Neural cell (in vitro differentiated cells): Measurements from ENCODE around the gene HIBCH. TPM values are rescaled to one million over a fixed set of nuclear protein-coding genes. Genes with fewer than 3 reads are reported as not detected.

Source experiments
- H2AFZ ChIP-seq: fragments of 200-600, 300-800 bp; sonication (generic), shearing (Covaris generic); 2 replicates; pipeline ENCODE4 v1.6.0; 2014; ENCODE audit warnings: low read depth, mild to moderate bottlenecking, antibody characterized with exemption, low read length, moderate library complexity
- H3F3A ChIP-seq: fragments of 200-600 bp; shearing (Covaris generic); 2 replicates; pipeline ENCODE4 v1.6.1; 2016; ENCODE audit warnings: mild to moderate bottlenecking, moderate library complexity, mixed read lengths, antibody characterized with exemption, low read length; ENCODE audit not compliant: insufficient read depth, poor library complexity, severe bottlenecking
- H3K27ac ChIP-seq: fragments of 200-600, 300-800 bp; sonication (generic), shearing (Covaris generic); 2 replicates; pipeline ENCODE4 v1.5.1; 2014; ENCODE audit warnings: mild to moderate bottlenecking, low read length, moderate library complexity
- H3K27me3 ChIP-seq: fragments of 300-800, 200-600 bp; sonication (generic), shearing (Covaris generic); 2 replicates; pipeline ENCODE4 v1.6.0; 2014; ENCODE audit warnings: mild to moderate bottlenecking, low read depth, low read length, moderate library complexity; ENCODE audit not compliant: insufficient read depth
- H3K36me3 ChIP-seq: fragments of 300-800, 200-600 bp; sonication (generic), shearing (Covaris generic); 2 replicates; pipeline ENCODE4 v1.5.1; 2014; ENCODE audit warnings: mild to moderate bottlenecking, antibody characterized with exemption, low read length, moderate library complexity; ENCODE audit not compliant: insufficient read depth
- H3K4me2 ChIP-seq: fragments of 300-800, 200-600 bp; sonication (generic), shearing (Covaris generic); 2 replicates; pipeline ENCODE4 v1.6.0; 2014; ENCODE audit warnings: mild to moderate bottlenecking, low read length
- H3K4me3 ChIP-seq: fragments of 300-800, 200-600 bp; sonication (generic), shearing (Covaris generic); 2 replicates; pipeline ENCODE4 v1.5.1; 2014; ENCODE audit warnings: mild to moderate bottlenecking, low read length, moderate library complexity
- H3K79me2 ChIP-seq: fragments of 200-600 bp; shearing (Covaris generic); replicated peaks from 2 replicates; pipeline ENCODE4 v1.6.0; 2014; ENCODE audit warnings: mild to moderate bottlenecking, low read length, moderate library complexity; ENCODE audit not compliant: insufficient read depth
- H3K9ac ChIP-seq: fragments of 300-800, 200-600 bp; sonication (generic), shearing (Covaris generic); 2 replicates; pipeline ENCODE4 v1.6.1; 2016; ENCODE audit warnings: mild to moderate bottlenecking, low read length, mixed read lengths
- H3K9me2 ChIP-seq: fragments of 200-600 bp; shearing (Covaris generic); 2 replicates; pipeline ENCODE4 v1.6.1; 2016; ENCODE audit warnings: mild to moderate bottlenecking, low read length, mixed read lengths; ENCODE audit not compliant: insufficient read depth
- H3K9me3 ChIP-seq: fragments of 200-600, 300-800 bp; sonication (generic), shearing (Covaris generic); 2 replicates; pipeline ENCODE4 v1.6.1; 2016; ENCODE audit warnings: mild to moderate bottlenecking, mixed run types, low read length, moderate library complexity, mixed read lengths
- H4K20me1 ChIP-seq: fragments of 200-600 bp; shearing (Covaris generic); 2 replicates; pipeline ENCODE4 v1.6.1; 2016; ENCODE audit warnings: mild to moderate bottlenecking, mixed run types; ENCODE audit not compliant: insufficient read depth
- CTCF ChIP-seq: fragments of 450-650 bp; IDR thresholded peaks from 2 replicates; pipeline ENCODE4 v1.5.1; 2014; ENCODE audit warnings: antibody characterized with exemption, mild to moderate bottlenecking, moderate library complexity; ENCODE audit not compliant: poor library complexity, severe bottlenecking
- EP300 ChIP-seq: fragments of 450-650 bp; conservative IDR thresholded peaks from 2 replicates; pipeline ENCODE4 v1.6.1; 2014; ENCODE audit warnings: antibody characterized with exemption, mild to moderate bottlenecking, moderate library complexity; ENCODE audit not compliant: poor library complexity, severe bottlenecking
- EZH2 ChIP-seq: fragments of 200-600, 300-800 bp; shearing (Covaris generic), sonication (generic); IDR thresholded peaks from 2 replicates; pipeline ENCODE4 v1.6.1; 2014; ENCODE audit warnings: antibody characterized with exemption, low read length, borderline replicate concordance, mild to moderate bottlenecking; ENCODE audit not compliant: insufficient read depth, poor library complexity, severe bottlenecking
- MXI1 ChIP-seq: fragments of 450-650 bp; conservative IDR thresholded peaks from 2 replicates; pipeline ENCODE4 v1.6.1; 2014; ENCODE audit warnings: antibody characterized with exemption, mild to moderate bottlenecking; ENCODE audit not compliant: poor library complexity, severe bottlenecking
- POLR2AphosphoS5 ChIP-seq: IDR thresholded peaks from 2 replicates; pipeline ENCODE4 v1.6.1; 2012
- RAD21 ChIP-seq: fragments of 450-650 bp; conservative IDR thresholded peaks from 2 replicates; pipeline ENCODE4 v1.6.1; 2014; ENCODE audit warnings: antibody characterized with exemption, mild to moderate bottlenecking, moderate library complexity
- REST ChIP-seq: IDR thresholded peaks from 2 replicates; pipeline ENCODE4 v1.6.1; 2012; ENCODE audit warnings: borderline replicate concordance
- SMC3 ChIP-seq: fragments of 450-650 bp; conservative IDR thresholded peaks from 2 replicates; pipeline ENCODE4 v1.6.1; 2014; ENCODE audit warnings: antibody characterized with exemption, mild to moderate bottlenecking, moderate library complexity; ENCODE audit not compliant: poor library complexity
- TAF1 ChIP-seq: IDR thresholded peaks from 2 replicates; pipeline ENCODE4 v1.6.1; 2012; ENCODE audit warnings: low read depth
- polyA plus RNA-seq: library from polyadenylated mRNA; depleted of rRNA; stranded (reverse); fragments of >200 nt; gene quantifications from 2 replicates; pipeline ENCODE4 v1.2.3, GENCODE V29; 2014

HIBCH gene
- polyA plus RNA-seq, 1 donor from 2014 or later, result 17.8 TPM

- no peaks in the 10 kb centered on the region for H3K79me2 ChIP-seq
- H3K9ac ChIP-seq, result peak within 1 kb of the TSS; percentile 70
- no peaks in the 10 kb centered on the region for H3K9me3 ChIP-seq
- no peaks in the 10 kb centered on the region for H3K9me2 ChIP-seq
- peak within 1 kb of the TSS; percentile 72 for H3K4me3 ChIP-seq
- H4K20me1 ChIP-seq, result no peaks in the 10 kb centered on the region
- no peaks in the 10 kb centered on the region for H3K36me3 ChIP-seq
- no peaks in the 10 kb centered on the region for H3F3A ChIP-seq
- TF ChIP-seq MXI1, result peak; percentile 58
- TF ChIP-seq TAF1, result peak; percentile 61
- peak; percentile 25 for TF ChIP-seq POLR2AphosphoS5
- no peak for TF ChIP-seq SMC3
- TF ChIP-seq RAD21, result no peak
- peak; percentile 47 for TF ChIP-seq REST
- no peak for TF ChIP-seq CTCF
- no peak for TF ChIP-seq EP300
- no peak for TF ChIP-seq EZH2
- no peaks in the 10 kb centered on the region for H3K27me3 ChIP-seq
- H3K4me2 ChIP-seq, result peak within 1 kb of the TSS; percentile 82
- peak within 1 kb of the TSS; percentile 67 for H2AFZ ChIP-seq
- H3K27ac ChIP-seq, result peak within 1 kb of the TSS; percentile 37
These were observed 24.1 kb upstream of the HIBCH start, which contains the start of gene INPP1 for GRCh38 chr2:190343536-190344275. INPP1 (plus strand) TSS chr2:190343589; CDS start chr2:190360103, 16,514 bp downstream.

DNA sequence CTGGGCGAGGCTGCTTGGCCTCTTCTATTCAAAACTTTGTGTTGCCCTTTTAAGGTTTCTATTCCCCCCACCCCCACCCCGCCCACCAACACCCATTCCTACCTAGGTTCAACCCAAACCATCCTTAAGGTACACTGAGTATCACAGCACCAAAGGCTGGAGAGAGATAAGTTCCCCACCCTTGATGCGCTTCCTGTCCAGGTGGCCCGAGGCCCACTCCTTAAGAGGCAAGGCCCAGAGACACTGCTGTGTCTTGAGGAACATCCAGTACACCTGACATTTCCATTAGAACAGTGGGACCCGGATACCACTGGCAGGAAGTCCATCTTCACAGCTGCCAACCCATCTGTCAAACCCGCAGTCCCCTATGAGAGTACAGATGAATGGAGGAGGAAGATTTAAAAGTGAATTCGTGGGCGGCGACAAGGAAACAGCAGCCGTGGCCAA lies 23.5 kb upstream of the HIBCH start:
- H3K4me3 ChIP-seq, result peak overlapping the region; percentile 72
- no peak overlapping the region for H3K27ac ChIP-seq
- peak overlapping the region; percentile 70 for H3K9ac ChIP-seq

More for the DNA sequence above, 23.5 kb upstream of the HIBCH start:
- no peaks in the 10 kb centered on the region for H3K9me2 ChIP-seq
- H2AFZ ChIP-seq, result no peak overlapping the region
- no peaks in the 10 kb centered on the region for H3K9me3 ChIP-seq
- no peaks in the 10 kb centered on the region for H3F3A ChIP-seq
- no peak overlapping the region for H3K4me2 ChIP-seq
- H3K27me3 ChIP-seq, result no peaks in the 10 kb centered on the region
- TF ChIP-seq EZH2 (no peak), SMC3 (no peak), EP300 (no peak), MXI1 (no peak), POLR2AphosphoS5 (no peak)
- no peaks in the 10 kb centered on the region for H4K20me1 ChIP-seq
- no peaks in the 10 kb centered on the region for H3K79me2 ChIP-seq
- H3K36me3 ChIP-seq, result no peaks in the 10 kb centered on the region
